Activated CD4-positive, alpha-beta memory T cell treated with anti-CD3 and anti-CD28 coated beads for 36 hours (primary cell): Measurements from ENCODE around the gene TM4SF18. TPM values are rescaled to one million over a fixed set of nuclear protein-coding genes. Genes with fewer than 3 reads are reported as not detected.
A peak's percentile ranks its signal among the peaks of the same experiment; 100 is the strongest.

ENCODE experiments used
- CTCF ChIA-PET: fragments of 350-600 bp; sonication (Branson Sonifier 250); formaldehyde crosslinking; loops from one replicate; lab custom pipeline; 2021; ENCODE audit warnings: antibody characterized with exemption, inconsistent platforms; lab: Charles Lee
- POLR2A ChIA-PET: fragments of 350-600 bp; sonication (Branson Sonifier 250); formaldehyde crosslinking; loops from one replicate; lab custom pipeline; 2021; ENCODE audit warnings: antibody characterized with exemption; lab: Charles Lee
- DNase-seq: peaks from one replicate; pipeline ENCODE4 v3.0.0-alpha.2; 2020
- H3K27ac Mint-ChIP-seq: one replicate; pipeline ENCODE4 v1.8.0; 2021; ENCODE audit warnings: mixed read lengths
- H3K27me3 Mint-ChIP-seq: one replicate; pipeline ENCODE4 v1.8.0; 2021; ENCODE audit warnings: mixed read lengths
- H3K36me3 Mint-ChIP-seq: one replicate; pipeline ENCODE4 v1.8.0; 2021; ENCODE audit warnings: mixed read lengths
- H3K4me1 Mint-ChIP-seq: one replicate; pipeline ENCODE4 v1.8.0; 2021; ENCODE audit warnings: low read depth, mixed read lengths
- H3K4me3 Mint-ChIP-seq: one replicate; pipeline ENCODE4 v1.8.0; 2021; ENCODE audit warnings: mild to moderate bottlenecking, mixed read lengths
- H3K9me3 Mint-ChIP-seq: one replicate; pipeline ENCODE4 v1.8.0; 2021; ENCODE audit warnings: mixed read lengths
- intact Hi-C: fragments of 100-400 bp; cut with micrococcal nuclease; formaldehyde crosslinking; loops from one replicate; pipeline ENCODE4 v1.15.1; 2023
- total RNA-seq, 2 experiments: library from RNA; stranded (reverse); gene quantifications; one replicate each; pipeline ENCODE4 v1.2.3, GENCODE V29; 2021

Gene TM4SF18
- total RNA-seq, 2 experiments from 2014 or later = not detected

DNA sequence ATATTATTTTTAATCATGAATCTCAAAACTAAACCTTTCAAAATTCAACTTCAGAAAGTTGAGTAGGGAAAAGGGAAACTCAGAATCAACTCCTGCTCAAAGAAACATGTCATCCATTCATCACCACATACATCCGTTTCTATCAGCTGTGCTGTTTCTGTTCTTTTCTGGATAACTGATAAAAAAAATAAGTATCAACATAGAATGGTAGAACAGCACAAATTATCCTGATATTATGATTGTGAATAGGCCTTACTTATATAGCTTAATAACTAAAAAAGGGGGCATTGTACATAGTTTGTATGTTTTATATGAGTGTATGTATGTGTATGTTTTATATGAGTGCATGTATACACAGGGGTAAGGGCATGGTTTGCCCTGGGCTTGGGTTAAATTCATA lies 41.0 kb upstream of the TM4SF18 start:
- POLR2A ChIA-PET = no interaction called here
- Mint-ChIP-seq H3K27me3 (peaks cover 1% of the 10 kb centered on the region), H3K4me1 (no peaks in the 10 kb centered on the region), H3K4me3 (no peak overlapping the region), H3K9me3 (no peaks in the 10 kb centered on the region), H3K27ac (no peak overlapping the region), H3K36me3 (no peaks in the 10 kb centered on the region)
- CTCF ChIA-PET = no interaction called here
- no peak for DNase-seq
- intact Hi-C loops = no loop called here

DNA sequence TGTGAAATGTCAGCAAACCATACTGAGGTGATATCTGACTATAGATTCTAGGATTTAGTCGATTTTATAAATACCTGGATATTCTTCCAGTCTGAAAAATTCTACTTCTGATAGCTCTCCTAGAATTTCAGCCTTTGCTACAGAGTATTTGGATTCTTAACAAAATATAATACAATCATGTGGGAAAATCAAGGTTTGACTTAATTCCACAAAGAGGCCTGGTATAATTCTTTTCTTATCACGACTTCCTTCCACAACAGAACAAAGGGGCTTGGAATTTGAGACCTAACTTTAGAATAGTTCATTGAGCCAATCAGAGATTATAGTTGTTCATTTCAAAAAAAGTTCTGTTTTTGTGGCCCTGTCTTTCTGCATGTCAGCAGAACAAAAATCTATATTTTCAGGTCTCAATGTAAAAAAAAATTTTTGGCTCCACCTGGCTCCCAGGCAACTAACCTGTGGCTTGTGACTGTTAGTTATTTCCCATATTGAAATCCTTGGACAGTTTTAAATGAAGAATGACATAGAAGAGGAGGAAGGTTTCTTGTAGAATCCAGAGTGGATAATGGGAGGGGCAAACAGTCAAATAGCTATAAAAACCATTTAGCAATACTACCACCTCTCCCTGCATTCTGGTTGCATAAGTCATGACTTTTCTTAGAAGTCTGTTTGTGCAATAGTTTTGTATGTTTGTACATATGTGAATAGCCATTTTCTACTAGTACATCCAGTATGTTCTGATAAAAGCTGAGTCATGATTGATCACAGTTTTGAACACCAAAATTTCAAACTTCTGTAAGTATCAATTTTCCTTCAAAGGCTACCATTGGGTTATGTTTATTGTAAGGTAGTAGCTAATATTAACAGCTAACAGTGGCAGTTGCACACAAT lies 40.0 kb upstream of the TM4SF18 start:
- intact Hi-C loops = no loop called here
- H3K9me3 Mint-ChIP-seq = no peaks in the 10 kb centered on the region
- POLR2A ChIA-PET = no interaction called here

DNA sequence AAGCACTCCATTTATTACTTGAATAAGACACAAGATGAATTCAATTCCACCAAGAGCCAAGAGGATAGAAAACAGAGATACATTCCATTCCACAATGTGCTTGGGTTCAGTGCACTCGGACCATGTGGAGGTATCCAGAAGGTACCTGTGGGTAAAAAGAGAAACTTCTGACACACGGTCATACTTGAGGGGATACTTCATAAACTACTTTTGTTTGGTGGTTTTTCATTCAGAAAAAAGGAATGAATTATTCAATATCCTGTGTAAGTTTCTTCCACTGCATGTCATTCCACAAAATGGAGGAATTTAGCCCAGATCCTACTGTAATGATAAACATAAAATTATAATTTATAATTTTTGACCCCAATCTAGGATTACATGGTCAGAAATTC lies 38.3 kb upstream of the TM4SF18 start:
- H3K4me1 Mint-ChIP-seq = peaks cover 6% of the 10 kb centered on the region
- no peaks in the 10 kb centered on the region for H3K9me3 Mint-ChIP-seq
- POLR2A ChIA-PET = no interaction called here
- no peaks in the 10 kb centered on the region for H3K36me3 Mint-ChIP-seq
- no peak overlapping the region for H3K27ac Mint-ChIP-seq
- CTCF ChIA-PET = no interaction called here
- peaks cover 4% of the 10 kb centered on the region for H3K27me3 Mint-ChIP-seq
- no peak overlapping the region for H3K4me3 Mint-ChIP-seq
- DNase-seq = no peak
- intact Hi-C loops = no loop called here

More for the DNA sequence above, 40.0 kb upstream of the TM4SF18 start:
- Mint-ChIP-seq H3K27ac (no peak overlapping the region), H3K27me3 (peaks cover 1% of the 10 kb centered on the region), H3K4me1 (no peaks in the 10 kb centered on the region), H3K4me3 (no peak overlapping the region), H3K36me3 (no peaks in the 10 kb centered on the region)
- CTCF ChIA-PET = interaction anchor here (0.7 kb wide), 1 partner anchor 43 kb away, joined by 3 read pairs; no protein-coding TSS in a partner anchor
- no peak for DNase-seq

DNA sequence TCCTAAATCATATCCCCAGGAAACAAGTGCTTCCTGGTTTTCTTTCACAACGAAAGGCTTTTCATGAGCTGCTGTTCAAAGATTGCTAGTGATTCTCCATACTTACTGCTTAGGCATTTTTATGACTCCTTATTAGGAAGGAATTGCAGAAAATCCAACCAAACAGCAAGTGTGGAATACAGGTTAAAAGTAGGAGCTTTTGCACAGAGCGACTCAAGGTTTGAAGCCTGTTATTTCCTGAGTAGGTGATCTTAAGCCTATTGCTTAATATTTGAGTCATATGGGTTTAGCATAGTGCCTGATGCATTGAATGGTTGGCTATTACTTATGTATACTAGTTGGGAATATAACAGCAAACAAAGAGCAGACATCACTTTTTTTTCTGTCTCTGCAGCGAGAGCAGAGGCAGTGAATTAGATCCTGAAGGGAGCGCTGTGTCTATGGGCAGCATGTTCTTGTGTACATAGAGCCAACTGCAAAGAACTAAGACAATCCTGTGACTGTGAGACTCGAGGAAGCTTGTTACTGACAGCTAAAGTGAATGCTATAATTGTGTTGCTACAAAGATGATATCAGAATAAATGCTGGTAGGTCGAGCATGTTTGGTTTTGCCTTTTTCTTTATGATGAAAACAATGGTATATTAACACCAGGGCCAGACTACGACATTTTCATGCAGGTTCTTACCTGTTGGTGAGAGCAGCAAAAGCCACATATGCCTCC lies 37.7 kb upstream of the TM4SF18 start:
- ChIA-PET POLR2A (no interaction called here), CTCF (no interaction called here)
- Mint-ChIP-seq H3K4me1 (peaks cover 6% of the 10 kb centered on the region), H3K4me3 (no peak overlapping the region), H3K36me3 (no peaks in the 10 kb centered on the region), H3K27me3 (peaks cover 4% of the 10 kb centered on the region), H3K9me3 (no peaks in the 10 kb centered on the region), H3K27ac (no peak overlapping the region)
- intact Hi-C loops = no loop called here
- no peak for DNase-seq

DNA sequence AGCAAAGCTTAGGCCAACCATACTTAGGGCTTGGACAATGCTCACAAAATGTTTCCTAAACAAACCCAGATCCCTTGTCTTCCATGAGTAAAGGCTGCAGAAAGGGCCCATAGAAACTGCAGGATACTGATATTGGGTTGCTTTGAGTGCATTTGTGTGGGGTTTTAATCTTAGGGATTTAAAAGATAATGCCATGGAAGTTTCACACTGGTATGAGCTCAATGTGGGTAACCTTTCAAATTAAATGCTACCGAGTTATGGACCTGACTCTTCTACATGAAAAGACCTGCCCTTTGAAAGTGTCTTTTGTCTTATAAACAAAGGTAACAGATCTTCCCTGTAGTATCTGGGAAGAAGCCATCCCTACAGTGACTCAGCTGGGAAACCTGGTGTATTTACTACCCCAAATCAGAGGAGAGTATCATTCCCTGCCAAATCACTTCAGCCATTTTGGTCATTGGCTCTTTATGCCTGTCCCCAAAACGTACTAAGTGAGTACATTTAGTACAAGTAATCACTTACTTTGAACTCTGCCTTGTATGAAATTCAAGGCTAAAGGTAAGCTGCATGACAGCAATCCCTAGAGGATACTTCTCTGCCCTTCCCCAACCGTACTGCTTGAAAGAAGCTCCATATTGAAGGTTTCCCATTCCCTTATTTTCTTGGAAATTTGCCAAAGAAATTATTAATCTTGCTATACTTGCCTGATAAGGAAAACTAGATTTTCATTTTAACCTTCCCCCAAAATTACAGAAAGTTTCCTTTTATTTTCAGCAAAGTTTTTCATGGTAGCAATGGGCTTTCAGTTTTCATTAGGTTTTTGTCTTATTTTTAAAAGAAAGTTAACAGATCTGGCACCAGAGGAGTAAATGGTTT lies 36.8 kb upstream of the TM4SF18 start:
- ChIA-PET POLR2A (no interaction called here), CTCF (no interaction called here)
- H3K9me3 Mint-ChIP-seq = no peaks in the 10 kb centered on the region

DNA sequence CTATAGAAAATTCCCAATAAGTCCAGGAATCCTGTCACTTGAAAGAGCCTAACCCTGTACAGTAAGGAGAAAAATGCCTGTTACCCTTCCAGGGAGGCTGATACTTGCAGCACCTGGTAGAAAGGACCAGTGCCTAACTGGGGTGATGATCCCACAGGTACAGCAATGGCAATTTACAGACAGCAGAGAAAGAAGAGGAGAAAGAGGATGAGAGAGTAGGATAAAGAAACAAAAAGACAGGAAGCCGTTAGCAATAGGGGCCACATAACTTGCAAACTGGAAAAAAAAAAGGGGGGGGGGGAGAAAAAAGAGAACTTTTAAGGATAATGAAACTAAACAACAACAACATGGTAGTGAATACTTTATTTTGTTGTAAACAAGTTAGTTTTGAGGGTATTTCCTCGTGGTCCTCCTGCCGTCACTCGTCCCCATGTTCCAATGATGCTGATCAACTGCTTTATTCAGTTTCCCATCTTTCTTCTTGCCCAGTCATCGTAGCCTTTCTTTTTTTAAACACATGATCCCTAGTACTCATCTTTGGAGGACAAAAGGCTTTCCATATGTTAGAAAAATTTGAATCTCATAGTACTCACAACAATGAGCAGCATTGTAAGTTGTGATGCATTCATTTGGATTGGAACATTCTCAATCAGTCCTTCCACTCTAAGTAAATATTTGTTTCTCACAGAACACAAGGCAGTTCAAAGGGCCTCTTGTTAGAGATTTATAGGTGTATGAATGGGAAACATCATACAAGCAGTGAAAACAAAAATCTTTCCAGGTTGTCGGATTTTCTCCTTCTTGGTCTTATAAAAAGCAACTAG lies 35.5 kb upstream of the TM4SF18 start:
- DNase-seq = no peak
- ChIA-PET CTCF (no interaction called here), POLR2A (no interaction called here)
- Mint-ChIP-seq H3K27ac (no peak overlapping the region), H3K27me3 (peaks cover 4% of the 10 kb centered on the region), H3K9me3 (no peaks in the 10 kb centered on the region), H3K36me3 (no peaks in the 10 kb centered on the region), H3K4me3 (no peak overlapping the region), H3K4me1 (peaks cover 6% of the 10 kb centered on the region)
- intact Hi-C loops = no loop called here

More for the DNA sequence above, 36.8 kb upstream of the TM4SF18 start:
- H3K36me3 Mint-ChIP-seq = no peaks in the 10 kb centered on the region
- H3K27ac Mint-ChIP-seq = no peak overlapping the region
- DNase-seq = no peak
- peaks cover 6% of the 10 kb centered on the region for H3K4me1 Mint-ChIP-seq
- H3K27me3 Mint-ChIP-seq = peaks cover 4% of the 10 kb centered on the region
- intact Hi-C loops = no loop called here
- no peak overlapping the region for H3K4me3 Mint-ChIP-seq

DNA sequence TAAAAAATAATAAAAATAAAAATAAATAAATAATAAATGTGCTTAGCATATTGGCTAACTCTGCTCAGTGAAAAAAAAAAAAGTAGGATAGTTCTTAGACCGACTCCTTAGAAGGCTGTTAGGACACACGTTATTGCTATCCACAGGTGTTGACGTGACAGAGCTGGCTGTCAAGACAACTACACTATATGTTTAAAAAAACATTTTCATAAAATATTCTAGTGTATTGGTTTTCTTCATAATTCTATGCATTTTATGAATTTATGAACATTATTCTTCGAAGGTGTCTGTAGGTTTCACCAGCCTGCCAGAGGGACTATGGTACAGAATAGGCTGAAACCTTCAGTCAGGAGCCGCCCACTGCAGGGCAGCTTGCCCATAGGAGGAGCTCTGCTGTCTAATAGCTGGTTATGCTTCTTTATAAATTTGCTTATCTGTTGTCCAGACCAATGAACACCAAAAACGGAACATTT lies 34.8 kb upstream of the TM4SF18 start:
- H3K27me3 Mint-ChIP-seq = peaks cover 4% of the 10 kb centered on the region
- H3K36me3 Mint-ChIP-seq = no peaks in the 10 kb centered on the region
- no peak overlapping the region for H3K4me3 Mint-ChIP-seq
- H3K27ac Mint-ChIP-seq = no peak overlapping the region
- DNase-seq = no peak
- H3K9me3 Mint-ChIP-seq = no peaks in the 10 kb centered on the region
- POLR2A ChIA-PET = no interaction called here
- H3K4me1 Mint-ChIP-seq = peaks cover 6% of the 10 kb centered on the region
- intact Hi-C loops = no loop called here
- CTCF ChIA-PET = no interaction called here

DNA sequence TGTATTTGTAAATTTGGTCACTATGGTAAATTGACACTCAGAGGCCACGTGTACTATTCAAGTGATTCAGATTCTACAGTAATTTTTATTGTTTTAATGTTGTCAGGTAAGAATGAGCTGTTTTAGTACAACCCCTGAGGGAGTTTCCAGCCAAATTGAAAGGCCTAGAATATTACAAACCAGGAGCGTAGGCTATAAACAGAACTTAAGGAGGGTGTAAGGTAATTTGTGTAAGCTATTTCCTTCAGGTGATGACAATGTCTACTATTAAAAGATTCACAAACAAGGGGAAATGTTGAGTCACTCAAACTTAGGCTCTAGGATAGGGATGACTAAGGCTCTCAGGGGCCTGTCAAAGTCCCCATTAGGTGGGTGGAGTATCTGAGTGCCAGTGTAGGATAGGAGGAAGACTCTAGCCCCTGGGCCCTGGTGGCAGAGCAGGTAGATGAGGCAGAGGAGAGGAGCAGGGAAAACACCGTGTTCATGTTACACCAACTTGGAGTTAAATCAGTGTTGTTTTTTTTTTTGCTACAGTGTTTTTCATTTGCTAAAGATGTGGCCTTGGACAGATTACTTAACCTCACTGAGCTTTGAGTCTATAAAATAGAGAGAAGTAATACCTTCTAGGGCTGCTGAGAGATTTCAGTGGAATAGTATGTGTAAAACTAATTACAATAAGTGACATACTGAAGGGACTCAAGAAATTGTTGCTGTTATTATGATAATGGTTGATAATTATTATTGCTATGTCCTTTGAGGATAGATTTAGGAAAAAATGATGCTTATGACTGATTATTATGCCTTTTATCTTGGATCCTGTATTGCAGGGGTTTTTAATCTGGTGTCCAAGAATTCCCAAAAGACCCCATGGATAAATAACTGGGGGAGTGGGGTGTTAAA lies 33.8 kb upstream of the TM4SF18 start:
- DNase-seq = peak; percentile 33
- ChIA-PET POLR2A (no interaction called here), CTCF (no interaction called here)
- Mint-ChIP-seq H3K9me3 (no peaks in the 10 kb centered on the region), H3K4me1 (peaks cover 6% of the 10 kb centered on the region), H3K36me3 (no peaks in the 10 kb centered on the region), H3K27me3 (peaks cover 4% of the 10 kb centered on the region), H3K27ac (no peak overlapping the region), H3K4me3 (no peak overlapping the region)
- intact Hi-C loops = no loop called here

DNA sequence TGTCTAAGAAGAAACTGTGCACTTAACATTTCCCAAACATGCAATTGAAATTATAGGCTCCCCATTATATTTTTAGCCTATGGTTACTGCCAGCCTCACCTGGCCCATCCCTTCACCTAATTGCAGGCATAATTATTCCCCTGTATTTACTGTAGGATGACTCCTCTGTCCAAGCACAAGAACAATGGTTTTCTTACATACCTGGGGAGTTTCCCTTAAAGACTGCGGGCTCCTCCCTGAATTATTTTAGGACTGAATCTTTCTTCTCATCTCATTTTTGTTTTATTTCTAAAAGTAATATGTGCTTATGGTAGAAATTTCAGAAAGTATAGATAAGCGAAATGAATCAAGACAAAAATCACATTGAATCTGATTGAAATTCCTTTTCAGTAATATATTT lies 32.6 kb upstream of the TM4SF18 start:
- Mint-ChIP-seq H3K27ac (no peak overlapping the region), H3K4me3 (no peak overlapping the region), H3K27me3 (peaks cover 7% of the 10 kb centered on the region), H3K9me3 (no peaks in the 10 kb centered on the region), H3K36me3 (no peaks in the 10 kb centered on the region), H3K4me1 (peaks cover 6% of the 10 kb centered on the region)
- ChIA-PET POLR2A (no interaction called here), CTCF (no interaction called here)
- intact Hi-C loops = no loop called here
- no peak for DNase-seq

DNA sequence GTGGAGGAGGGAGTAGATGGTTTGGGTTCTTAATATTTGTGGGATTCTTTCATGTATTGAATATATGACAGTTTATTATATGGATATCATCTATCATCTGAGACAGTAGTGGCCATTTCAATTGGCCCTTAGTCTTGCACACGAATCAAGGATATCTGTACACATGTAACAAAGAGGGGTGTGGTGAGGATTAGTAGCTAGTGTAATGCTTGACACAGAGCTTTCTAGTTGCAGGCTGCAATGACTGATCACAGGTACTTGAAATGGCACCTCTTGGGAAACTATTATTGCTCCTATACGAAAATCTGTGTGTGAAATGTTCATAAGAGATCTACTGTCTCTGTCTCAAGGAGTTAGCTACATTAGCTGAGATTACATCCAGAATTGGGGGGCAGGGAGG lies 31.2 kb upstream of the TM4SF18 start:
- H3K27me3 Mint-ChIP-seq = peaks cover 6% of the 10 kb centered on the region
- H3K36me3 Mint-ChIP-seq = no peaks in the 10 kb centered on the region
- no peak overlapping the region for H3K4me3 Mint-ChIP-seq
- no peak for DNase-seq
- H3K9me3 Mint-ChIP-seq = no peaks in the 10 kb centered on the region
- no peak overlapping the region for H3K27ac Mint-ChIP-seq
- intact Hi-C loops = no loop called here
- peaks cover 6% of the 10 kb centered on the region for H3K4me1 Mint-ChIP-seq
- CTCF ChIA-PET = no interaction called here
- POLR2A ChIA-PET = no interaction called here

DNA sequence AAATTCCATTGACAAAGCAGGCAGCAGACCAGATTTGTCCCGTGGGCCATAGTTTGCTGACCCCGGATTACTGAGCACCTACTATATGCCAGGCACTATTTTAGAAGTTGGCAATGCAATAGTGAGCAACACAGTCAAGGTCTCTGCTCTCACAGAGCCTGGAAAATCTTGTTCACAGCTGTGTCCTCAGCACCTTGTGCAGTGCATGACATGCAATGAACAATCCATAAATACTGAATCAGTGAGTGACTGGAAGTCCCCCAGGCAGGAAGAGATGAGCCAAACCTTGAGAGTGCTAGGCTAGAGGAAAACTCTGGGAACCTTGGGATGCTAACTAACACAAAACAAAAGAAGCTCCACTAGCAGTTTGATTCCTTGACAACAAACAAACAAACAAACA lies 29.6 kb upstream of the TM4SF18 start:
- CTCF ChIA-PET = no interaction called here
- H3K36me3 Mint-ChIP-seq = no peaks in the 10 kb centered on the region

More for the DNA sequence above, 29.6 kb upstream of the TM4SF18 start:
- POLR2A ChIA-PET = no interaction called here
- no peak overlapping the region for H3K4me3 Mint-ChIP-seq
- no peak for DNase-seq
- H3K9me3 Mint-ChIP-seq = no peaks in the 10 kb centered on the region
- H3K27me3 Mint-ChIP-seq = peaks cover 10% of the 10 kb centered on the region
- intact Hi-C loops = no loop called here
- peaks cover 6% of the 10 kb centered on the region for H3K4me1 Mint-ChIP-seq
- H3K27ac Mint-ChIP-seq = no peak overlapping the region
